Measurements from ENCODE around the gene LCORL. TPM values are rescaled to one million over a fixed set of nuclear protein-coding genes. Genes with fewer than 3 reads are reported as not detected.

The LCORL gene
- total RNA-seq, result 31.6 TPM

DNA sequence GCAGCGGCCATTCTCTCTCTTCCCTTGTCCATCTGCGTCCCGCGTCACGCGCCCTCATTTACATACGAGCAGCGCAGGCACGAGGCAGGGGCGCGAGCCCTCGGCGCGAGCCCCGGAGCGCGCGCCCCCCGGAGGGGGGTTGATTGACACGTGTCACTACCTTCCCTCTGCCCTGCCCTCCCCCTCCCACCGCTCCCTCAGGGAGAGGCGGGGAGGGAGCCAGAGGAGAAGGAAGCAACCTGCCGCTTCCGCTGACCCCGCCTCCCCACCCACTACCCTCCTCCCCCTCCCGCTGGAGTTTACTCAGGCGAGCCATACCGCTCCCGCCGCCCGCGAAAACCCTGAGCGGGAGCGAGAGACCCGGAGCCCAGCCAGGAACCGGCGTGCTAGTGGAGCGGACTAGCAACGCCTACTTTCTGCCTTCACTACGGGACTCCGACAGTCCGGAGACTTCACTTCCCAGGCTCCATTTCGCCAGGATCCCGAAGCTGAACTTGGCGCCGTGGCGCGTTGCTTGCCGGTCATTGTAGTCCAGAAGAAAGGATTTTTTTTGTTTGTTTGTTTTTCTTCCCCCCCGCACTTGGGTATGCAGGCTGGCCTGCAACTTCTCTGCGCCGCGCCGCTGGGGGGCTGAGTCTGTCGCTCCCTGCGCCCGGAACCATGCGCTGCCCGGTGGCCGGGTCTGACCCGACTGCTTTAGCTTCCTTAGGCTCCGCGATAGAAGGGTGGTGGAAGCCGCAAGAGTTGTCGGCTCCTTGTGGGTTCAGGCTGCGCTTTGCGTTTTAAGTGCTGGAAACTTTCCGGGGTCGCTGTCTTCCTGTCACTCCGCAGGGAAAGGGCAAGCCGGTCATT is at the start of gene LCORL:
TSS of gene LCORL (minus strand) at position 36 of the 852 bp plus-strand sequence. CDS start at position 32, 4 bp downstream.

DNA sequence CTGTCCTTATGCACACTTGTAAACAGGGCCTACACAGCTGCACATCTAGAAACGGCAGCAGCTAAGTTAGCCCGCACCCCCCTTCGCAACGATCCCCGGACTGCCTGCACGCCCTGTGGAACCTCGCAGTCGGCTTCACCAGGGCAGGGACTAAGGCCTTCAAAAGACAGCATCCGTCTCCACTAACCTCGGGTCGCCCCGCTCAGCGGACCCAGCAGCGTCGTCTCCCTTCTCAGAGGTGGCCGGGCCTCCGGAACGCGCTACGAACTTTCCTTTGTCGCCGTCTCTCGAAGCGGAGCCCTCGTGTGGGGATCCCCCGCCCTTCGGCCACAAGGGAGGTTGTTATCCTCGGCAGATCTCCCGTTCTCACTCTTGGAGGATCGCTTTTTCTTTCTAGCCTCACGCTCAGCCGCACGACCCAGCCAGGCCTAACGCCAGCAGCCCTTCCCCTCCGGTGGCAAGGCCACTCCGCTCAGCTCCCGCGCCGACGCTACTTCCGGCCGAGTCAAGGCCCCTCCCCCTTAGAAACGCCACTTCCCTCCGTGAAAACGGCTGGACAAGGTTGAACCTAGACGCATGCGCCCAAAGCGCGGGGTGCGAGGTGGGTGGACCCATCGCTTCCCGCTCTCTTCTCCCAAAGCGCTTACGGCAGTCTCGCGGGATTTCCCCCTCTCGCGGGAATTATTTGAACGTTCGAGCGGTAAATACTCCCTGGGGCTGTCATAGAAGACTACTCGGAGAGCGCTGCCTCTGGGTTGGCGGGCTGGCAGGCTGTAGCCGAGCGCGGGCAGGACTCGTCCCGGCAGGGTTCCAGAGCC is 211.1 kb downstream of the LCORL start, which contains the start of the genes DCAF16 and NCAPG:
TSS of gene DCAF16 (minus strand) at position 498 of the 818 bp plus-strand sequence. CDS start 6,616 bp downstream, outside the sequence.
TSS of gene NCAPG (plus strand) at position 720 of the 818 bp plus-strand sequence. CDS start 99 bp downstream, outside the sequence.

Other genes starting within 250 kb of the LCORL start
- gene FAM184B, start 240.1 kb downstream of the LCORL start, total RNA-seq, result 1.6 TPM
- gene DCAF16, start 211.0 kb downstream of the LCORL start, total RNA-seq, result 40.1 TPM
- gene NCAPG, start 210.8 kb downstream of the LCORL start, total RNA-seq, result 12.6 TPM

All from metanephros (tissue), 1 donor.